PC-3 (cell line): Measurements from ENCODE around the gene TRIAP1. TPM values are rescaled to one million over a fixed set of nuclear protein-coding genes. Genes with fewer than 3 reads are reported as not detected.

ENCODE experiments used
- ATAC-seq: fragments of 200-7000 bp; cut with Tn5 transposase; 2 replicates; pipeline ENCODE4 v1.9.1; 2020; ENCODE audit warnings: mild to moderate bottlenecking, moderate library complexity
- BruUV-seq: library from RNA; stranded (reverse); fragments of 400-500 nt; replicated peaks from 2 replicates; lab custom pipeline; 2021; lab: Mats Ljungman, UMichigan
- CTCF ChIA-PET: fragments of 300-600 bp; sonication (Branson Sonifier 250); formaldehyde crosslinking; loops from one replicate; lab custom pipeline; 2022; ENCODE audit warnings: antibody characterized with exemption; lab: Charles Lee
- POLR2A ChIA-PET: fragments of 300-600 bp; sonication (Branson Sonifier 250); formaldehyde crosslinking; loops from one replicate; lab custom pipeline; 2022; ENCODE audit warnings: antibody characterized with exemption; ENCODE audit not compliant: unreplicated experiment; lab: Charles Lee
- DNase-seq: peaks from one replicate; pipeline ENCODE4 v3.0.0-alpha.2; 2015
- H2AFZ ChIP-seq: fragments of 300-600 bp; sonication (generic); 2 replicates; pipeline ENCODE4 v1.6.0; 2016; ENCODE audit warnings: antibody characterized with exemption, low read length
- H3F3A ChIP-seq: fragments of 300-600 bp; sonication (generic); one replicate; pipeline ENCODE4 v1.6.0; 2017; ENCODE audit warnings: antibody characterized with exemption, low read length, control low read depth, mild to moderate bottlenecking; ENCODE audit not compliant: unreplicated experiment
- H3K27ac ChIP-seq: fragments of 300-600 bp; sonication (generic); 2 replicates; pipeline ENCODE4 v1.5.1; 2016; ENCODE audit warnings: mild to moderate bottlenecking, low read length
- H3K27me3 ChIP-seq: fragments of 300-600 bp; sonication (generic); 2 replicates; pipeline ENCODE4 v1.6.1; 2016; ENCODE audit warnings: low read length, mixed read lengths
- H3K36me3 ChIP-seq: fragments of 300-600 bp; sonication (generic); 2 replicates; pipeline ENCODE4 v1.6.1; 2016; ENCODE audit warnings: low read depth, mixed run types, low read length, mixed read lengths
- H3K4me1 ChIP-seq: fragments of 300-600 bp; sonication (generic); 2 replicates; pipeline ENCODE4 v1.5.1; 2016; ENCODE audit warnings: low read length; ENCODE audit not compliant: insufficient read depth
- H3K4me2 ChIP-seq: fragments of 300-600 bp; sonication (generic); 2 replicates; pipeline ENCODE4 v1.6.0; 2016; ENCODE audit warnings: low read length
- H3K4me3 ChIP-seq: fragments of 300-600 bp; sonication (generic); 2 replicates; pipeline ENCODE4 v1.5.1; 2016; ENCODE audit warnings: mild to moderate bottlenecking, low read length, mixed read lengths
- H3K79me2 ChIP-seq: fragments of 300-600 bp; sonication (generic); 2 replicates; pipeline ENCODE4 v1.6.1; 2017; ENCODE audit warnings: low read length, mixed read lengths
- H3K9ac ChIP-seq: fragments of 300-600 bp; sonication (generic); 2 replicates; pipeline ENCODE4 v1.6.0; 2016; ENCODE audit warnings: mild to moderate bottlenecking, low read length
- H3K9me2 ChIP-seq: fragments of 300-600 bp; sonication (generic); replicated peaks from 2 replicates; pipeline ENCODE4 v1.6.1; 2016; ENCODE audit warnings: mixed run types, low read length, mixed read lengths
- H3K9me3 ChIP-seq: fragments of 300-600 bp; sonication (generic); 2 replicates; pipeline ENCODE4 v1.6.1; 2016; ENCODE audit warnings: low read length, mixed read lengths
- H4K20me1 ChIP-seq: fragments of 300-600 bp; sonication (generic); 2 replicates; pipeline ENCODE4 v1.6.1; 2016; ENCODE audit warnings: low read length, mixed read lengths
- EZH2 ChIP-seq: fragments of 300-600 bp; sonication (generic); IDR thresholded peaks from one replicate; pipeline ENCODE4 v1.6.1; 2017; ENCODE audit warnings: antibody characterized with exemption, mild to moderate bottlenecking, low read length; ENCODE audit not compliant: unreplicated experiment
- EZH2phosphoT487 ChIP-seq: fragments of 300-600 bp; sonication (generic); IDR thresholded peaks from 2 replicates; pipeline ENCODE4 v1.6.1; 2018; ENCODE audit warnings: mild to moderate bottlenecking, antibody characterized with exemption, low read length, borderline replicate concordance
- intact Hi-C: fragments of 100-400 bp; cut with micrococcal nuclease; formaldehyde crosslinking; loops from 2 replicates; pipeline ENCODE4 v1.9.0; 2023
- total RNA-seq: library from RNA; depleted of rRNA; stranded (reverse); fragments of >200 nt; gene quantifications from 2 replicates; pipeline ENCODE4 v1.2.3, GENCODE V29; 2014
- TF ChIP-seq, protein P1 (sequence below): fragments of 300-600 bp; sonication (generic); conservative IDR thresholded peaks from 2 replicates; pipeline ENCODE4 v1.5.1; 2017; ENCODE audit warnings: antibody characterized with exemption, low read depth, mild to moderate bottlenecking, low read length

Gene TRIAP1
- total RNA-seq, 1 experiment from 2014 or later, result 34.5 TPM

GRCh38 chr12:120468325-120468820 lies 22.2 kb upstream of the TRIAP1 start:
- Histone ChIP-seq H3F3A (no peaks in the 10 kb centered on the region), H3K9me2 (no peaks in the 10 kb centered on the region), H4K20me1 (peaks cover 47% of the 10 kb centered on the region), H3K4me3 (peak overlapping the region; percentile 95), H2AFZ (0 out of 2 replicates have a peak overlapping the region, but pooled peaks have one; percentile 1), H3K4me2 (peak overlapping the region; percentile 95), H3K9me3 (no peaks in the 10 kb centered on the region), H3K36me3 (peaks cover 31% of the 10 kb centered on the region), H3K4me1 (peaks cover 24% of the 10 kb centered on the region), H3K9ac (peak overlapping the region; percentile 87), H3K27me3 (no peaks in the 10 kb centered on the region), H3K79me2 (peaks cover 93% of the 10 kb centered on the region), H3K27ac (peak overlapping the region; percentile 66)
- POLR2A ChIA-PET, result interaction anchor here (0.6 to 1.0 kb wide), 2 partner anchors 28 to 70 kb away, joined by 3 to 4 read pairs; partner anchors contain the start of gene DYNLL1
- DNase-seq (peak; percentile 51), ATAC-seq (peak; percentile 2)
- BruUV-seq, result TSS peak; percentile 47
- CTCF ChIA-PET, result no interaction called here
- no peak for TF ChIP-seq EZH2phosphoT487
- TF ChIP-seq, protein P1, sequence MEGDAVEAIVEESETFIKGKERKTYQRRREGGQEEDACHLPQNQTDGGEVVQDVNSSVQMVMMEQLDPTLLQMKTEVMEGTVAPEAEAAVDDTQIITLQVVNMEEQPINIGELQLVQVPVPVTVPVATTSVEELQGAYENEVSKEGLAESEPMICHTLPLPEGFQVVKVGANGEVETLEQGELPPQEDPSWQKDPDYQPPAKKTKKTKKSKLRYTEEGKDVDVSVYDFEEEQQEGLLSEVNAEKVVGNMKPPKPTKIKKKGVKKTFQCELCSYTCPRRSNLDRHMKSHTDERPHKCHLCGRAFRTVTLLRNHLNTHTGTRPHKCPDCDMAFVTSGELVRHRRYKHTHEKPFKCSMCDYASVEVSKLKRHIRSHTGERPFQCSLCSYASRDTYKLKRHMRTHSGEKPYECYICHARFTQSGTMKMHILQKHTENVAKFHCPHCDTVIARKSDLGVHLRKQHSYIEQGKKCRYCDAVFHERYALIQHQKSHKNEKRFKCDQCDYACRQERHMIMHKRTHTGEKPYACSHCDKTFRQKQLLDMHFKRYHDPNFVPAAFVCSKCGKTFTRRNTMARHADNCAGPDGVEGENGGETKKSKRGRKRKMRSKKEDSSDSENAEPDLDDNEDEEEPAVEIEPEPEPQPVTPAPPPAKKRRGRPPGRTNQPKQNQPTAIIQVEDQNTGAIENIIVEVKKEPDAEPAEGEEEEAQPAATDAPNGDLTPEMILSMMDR, result no peak
- TF ChIP-seq EZH2, result no peak
- intact Hi-C loops, result loop anchor here (2.0 kb wide), 2 partner anchors 30 to 60 kb away; partner anchors contain the start of genes COQ5 and COX6A1

DNA sequence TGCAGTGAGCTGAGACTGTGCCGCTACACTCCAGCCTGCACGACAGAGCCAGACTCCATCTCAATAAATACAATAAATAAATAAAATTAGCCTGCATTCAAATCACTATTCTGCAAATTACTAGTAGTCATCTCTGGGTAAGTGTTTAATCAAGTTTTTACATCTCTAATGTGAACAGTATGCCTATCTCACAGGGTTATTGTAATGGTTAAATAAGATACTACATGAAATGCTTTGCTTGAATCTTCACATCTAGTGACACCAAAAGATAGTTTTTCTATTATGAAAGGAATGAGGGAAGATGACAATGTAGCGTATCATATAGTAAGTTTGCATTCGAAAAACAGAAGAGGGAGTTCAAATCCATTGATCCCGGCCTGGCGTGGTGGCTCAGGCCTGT lies 21.3 kb upstream of the TRIAP1 start:
- no peak overlapping the region for H3K27ac ChIP-seq
- POLR2A ChIA-PET, result no interaction called here
- H3K9ac ChIP-seq, result no peak overlapping the region
- intact Hi-C loops, result no loop called here
- H3F3A ChIP-seq, result no peaks in the 10 kb centered on the region
- no peaks in the 10 kb centered on the region for H3K9me2 ChIP-seq
- CTCF ChIA-PET, result interaction anchor here (0.5 kb wide), 1 partner anchor 121 kb away, joined by 4 read pairs; no protein-coding TSS in a partner anchor
- H3K4me1 ChIP-seq, result peaks cover 15% of the 10 kb centered on the region
- peaks cover 49% of the 10 kb centered on the region for H4K20me1 ChIP-seq
- peaks cover 88% of the 10 kb centered on the region for H3K79me2 ChIP-seq
- H3K9me3 ChIP-seq, result no peaks in the 10 kb centered on the region
- no peak for DNase-seq
- no peak for ATAC-seq
- peak overlapping the region; percentile 95 for H3K4me2 ChIP-seq
- no peaks in the 10 kb centered on the region for H3K27me3 ChIP-seq
- TF ChIP-seq EZH2, result no peak
- TF ChIP-seq EZH2phosphoT487, result no peak
- TF ChIP-seq, protein P1, result no peak
- H2AFZ ChIP-seq, result no peak overlapping the region
- peak overlapping the region; percentile 95; the same call in 1 of the 2 replicates for H3K4me3 ChIP-seq
- BruUV-seq, result no TSS peak
- peaks cover 37% of the 10 kb centered on the region for H3K36me3 ChIP-seq
